DND-41 (cell line): ENCODE results near the gene IPO11.

ENCODE experiments used
- EZH2 ChIP-seq: IDR thresholded peaks from 3 replicates; pipeline ENCODE4 v1.6.1; 2012; ENCODE audit warnings: borderline replicate concordance, low read depth, mild to moderate bottlenecking, moderate library complexity, low read length, inconsistent platforms; ENCODE audit not compliant: severe bottlenecking
- TF ChIP-seq, protein P1 (sequence below): IDR thresholded peaks from 2 replicates; pipeline ENCODE4 v1.5.1; 2012; ENCODE audit warnings: borderline replicate concordance, low read length, moderate library complexity, mild to moderate bottlenecking; ENCODE audit not compliant: poor library complexity, severe bottlenecking; ENCODE audit errors: extremely low read depth

DNA sequence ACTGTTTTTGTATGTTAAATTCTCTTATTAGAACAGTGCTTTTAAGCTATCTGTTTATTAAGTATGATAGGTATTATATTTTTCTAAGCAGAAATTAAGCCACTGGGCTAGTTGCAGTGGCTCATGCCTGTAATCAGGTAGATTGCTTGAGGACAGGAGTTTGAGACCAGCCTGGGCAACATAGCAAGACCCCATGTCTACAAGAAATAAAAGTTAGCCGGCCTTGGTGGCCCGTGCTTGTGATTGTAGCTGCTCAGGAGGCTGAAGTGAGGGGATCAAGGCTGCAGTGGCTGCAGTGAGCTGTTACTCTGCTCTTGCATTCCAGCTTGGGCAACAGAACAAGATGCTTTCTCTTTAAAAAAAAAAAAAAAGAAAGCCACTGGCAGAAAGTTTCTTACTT is 121.0 kb downstream of the IPO11 start:
- TF ChIP-seq, protein P1, sequence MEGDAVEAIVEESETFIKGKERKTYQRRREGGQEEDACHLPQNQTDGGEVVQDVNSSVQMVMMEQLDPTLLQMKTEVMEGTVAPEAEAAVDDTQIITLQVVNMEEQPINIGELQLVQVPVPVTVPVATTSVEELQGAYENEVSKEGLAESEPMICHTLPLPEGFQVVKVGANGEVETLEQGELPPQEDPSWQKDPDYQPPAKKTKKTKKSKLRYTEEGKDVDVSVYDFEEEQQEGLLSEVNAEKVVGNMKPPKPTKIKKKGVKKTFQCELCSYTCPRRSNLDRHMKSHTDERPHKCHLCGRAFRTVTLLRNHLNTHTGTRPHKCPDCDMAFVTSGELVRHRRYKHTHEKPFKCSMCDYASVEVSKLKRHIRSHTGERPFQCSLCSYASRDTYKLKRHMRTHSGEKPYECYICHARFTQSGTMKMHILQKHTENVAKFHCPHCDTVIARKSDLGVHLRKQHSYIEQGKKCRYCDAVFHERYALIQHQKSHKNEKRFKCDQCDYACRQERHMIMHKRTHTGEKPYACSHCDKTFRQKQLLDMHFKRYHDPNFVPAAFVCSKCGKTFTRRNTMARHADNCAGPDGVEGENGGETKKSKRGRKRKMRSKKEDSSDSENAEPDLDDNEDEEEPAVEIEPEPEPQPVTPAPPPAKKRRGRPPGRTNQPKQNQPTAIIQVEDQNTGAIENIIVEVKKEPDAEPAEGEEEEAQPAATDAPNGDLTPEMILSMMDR = no peak
- no peak for TF ChIP-seq EZH2
